ENCODE data around the gene PTPRM.

Gene PTPRM

DNA sequence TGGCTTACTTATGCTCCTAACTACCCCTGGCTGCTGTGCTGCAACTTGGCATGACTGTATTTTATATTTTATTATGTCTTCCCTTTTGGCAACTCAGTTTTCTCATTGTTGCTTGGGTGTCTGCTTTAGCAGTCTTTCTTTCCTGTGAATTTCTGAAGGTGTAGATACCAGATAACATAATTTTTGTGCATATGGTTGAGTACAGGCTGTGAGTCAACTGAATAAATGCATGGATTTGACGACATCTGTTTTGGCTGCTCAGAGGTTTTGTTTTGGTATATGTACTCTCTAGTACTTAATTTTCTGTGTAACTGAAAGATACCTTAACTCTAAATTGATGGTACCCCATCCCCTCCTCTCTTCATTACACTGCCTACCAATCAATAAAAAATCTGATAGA lies 303.1 kb downstream of the PTPRM start:
- no peak for DNase-seq

DNA sequence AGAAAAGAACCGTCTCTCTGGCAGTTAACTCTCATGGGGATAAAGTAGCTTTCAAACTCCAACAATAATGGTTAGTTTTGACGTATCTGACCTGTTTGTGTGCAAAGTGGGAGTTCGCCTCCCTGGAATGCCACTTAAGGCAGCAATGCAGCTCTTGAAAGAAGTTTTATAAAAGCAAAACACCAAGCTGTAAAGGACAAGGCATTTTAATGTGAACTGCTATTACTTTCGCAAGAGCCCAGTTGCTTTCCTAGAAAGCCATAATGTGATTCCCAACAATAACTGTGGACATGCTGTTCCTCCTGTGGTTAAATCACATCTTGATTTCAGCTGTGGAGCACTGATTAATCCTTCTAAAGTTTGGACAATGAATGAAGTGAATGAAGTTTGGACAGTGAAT lies 303.7 kb downstream of the PTPRM start:
- DNase-seq = no peak

DNA sequence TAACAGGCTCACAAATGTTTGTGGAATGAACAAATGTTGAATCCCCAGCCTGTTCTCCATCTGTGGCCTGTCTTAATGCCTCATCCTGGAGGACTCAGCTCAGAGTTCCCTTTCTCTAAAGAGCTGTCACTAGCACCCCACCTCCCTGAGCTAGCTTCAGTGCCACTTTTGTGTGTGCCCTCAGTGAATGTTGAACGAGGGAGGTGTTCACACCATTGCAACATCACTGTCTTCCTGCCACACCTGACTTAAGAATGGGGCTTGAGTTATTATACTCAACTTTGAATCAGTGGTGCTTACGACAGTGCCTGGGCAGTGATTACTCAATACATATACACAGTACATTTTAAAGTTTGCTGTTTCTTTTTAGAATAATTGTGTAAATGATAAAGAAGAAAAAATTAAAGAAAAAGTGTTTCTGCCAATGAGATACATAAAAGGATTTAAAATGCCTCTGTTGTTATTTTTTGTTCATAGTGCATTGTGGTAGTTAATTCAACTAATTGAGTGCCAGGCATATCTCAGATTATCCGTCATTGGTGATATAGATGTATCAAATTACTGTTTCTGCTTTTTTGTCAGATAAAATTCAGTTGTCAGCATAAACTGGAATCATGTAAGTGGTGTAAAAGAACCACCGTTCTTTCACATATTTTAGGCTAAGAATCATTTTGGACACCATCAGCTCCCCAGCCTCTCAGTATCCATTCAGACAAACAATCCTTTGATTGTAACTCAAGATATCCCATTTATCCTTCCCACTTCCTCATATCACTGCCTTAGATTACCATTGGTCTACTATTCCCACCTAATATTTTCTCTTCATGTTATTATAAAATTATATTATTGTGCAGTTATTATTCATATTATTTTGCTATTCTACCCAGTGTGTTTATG lies 304.7 kb downstream of the PTPRM start:
- no peak for DNase-seq

DNA sequence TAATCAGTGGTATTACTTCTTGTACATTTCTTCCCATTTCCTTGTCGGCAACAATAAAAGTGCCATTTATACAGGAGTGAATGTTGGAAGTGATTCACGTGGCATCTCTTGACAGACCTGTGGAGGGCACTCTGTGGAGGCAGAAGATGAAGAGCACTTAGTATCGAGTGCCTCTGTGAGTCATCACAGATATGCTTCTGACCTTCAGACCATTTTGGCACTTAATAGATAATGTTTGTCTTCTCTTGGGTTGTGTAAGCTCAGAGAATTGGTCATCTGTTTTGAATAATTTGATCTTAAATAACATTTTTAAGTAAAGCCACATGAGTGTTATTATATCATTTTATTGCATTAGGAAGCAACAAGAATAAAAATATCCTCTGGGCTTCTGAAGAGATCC lies 305.5 kb downstream of the PTPRM start:
- DNase-seq = no peak

DNA sequence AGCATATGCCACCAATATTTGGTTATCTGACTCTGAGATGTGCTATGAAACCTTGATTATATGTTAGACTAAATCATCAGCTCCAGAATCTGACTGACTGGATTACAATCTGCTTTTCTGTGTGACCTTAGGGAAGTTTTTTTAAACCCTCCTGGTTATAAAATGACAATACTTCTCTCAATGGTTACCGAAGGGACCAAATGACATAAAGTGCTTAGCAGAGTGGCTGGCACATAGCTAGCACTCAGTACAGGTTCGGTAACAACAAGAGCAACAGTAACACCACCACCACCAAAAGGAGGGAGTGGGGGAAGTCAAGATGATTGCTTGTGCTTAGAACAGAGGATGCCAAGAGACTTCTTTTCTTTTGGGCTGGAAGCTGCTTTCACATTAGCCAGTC lies 306.2 kb downstream of the PTPRM start:
- no peak for DNase-seq

DNA sequence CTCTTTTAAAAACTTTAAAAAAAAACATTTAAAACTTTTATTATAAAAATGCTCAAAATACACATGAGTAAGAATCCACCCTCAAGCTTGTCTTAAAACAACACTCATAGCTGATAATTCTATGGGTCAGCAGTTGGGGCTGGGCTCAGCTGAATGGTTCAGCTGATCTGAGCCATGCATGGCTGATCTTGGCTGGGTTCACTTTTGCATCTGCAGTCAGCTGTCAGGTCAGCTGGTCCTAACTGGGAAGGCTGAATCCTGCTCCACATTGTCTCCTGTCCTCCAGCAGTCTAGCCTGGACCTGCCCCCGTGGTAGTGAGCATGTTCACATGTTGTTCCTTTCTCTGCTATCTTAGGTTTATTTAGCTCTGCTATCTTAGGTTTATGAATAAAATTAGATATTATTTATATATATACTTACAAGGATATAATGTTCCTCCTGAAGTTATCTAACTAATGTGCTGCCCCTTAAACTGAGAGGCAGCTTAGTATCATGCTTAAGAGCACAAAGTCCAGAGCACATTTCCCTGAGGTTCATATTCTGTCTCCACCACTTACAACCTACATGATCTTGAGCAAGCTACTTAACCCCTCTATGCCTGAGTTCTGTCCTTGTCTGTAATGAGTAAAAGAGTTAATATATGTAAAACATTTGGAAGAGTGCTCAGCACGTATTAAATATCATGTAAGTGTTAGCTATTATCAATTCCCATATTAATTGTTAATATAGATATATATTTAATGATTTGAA lies 309.4 kb downstream of the PTPRM start:
- no peak for DNase-seq

DNA sequence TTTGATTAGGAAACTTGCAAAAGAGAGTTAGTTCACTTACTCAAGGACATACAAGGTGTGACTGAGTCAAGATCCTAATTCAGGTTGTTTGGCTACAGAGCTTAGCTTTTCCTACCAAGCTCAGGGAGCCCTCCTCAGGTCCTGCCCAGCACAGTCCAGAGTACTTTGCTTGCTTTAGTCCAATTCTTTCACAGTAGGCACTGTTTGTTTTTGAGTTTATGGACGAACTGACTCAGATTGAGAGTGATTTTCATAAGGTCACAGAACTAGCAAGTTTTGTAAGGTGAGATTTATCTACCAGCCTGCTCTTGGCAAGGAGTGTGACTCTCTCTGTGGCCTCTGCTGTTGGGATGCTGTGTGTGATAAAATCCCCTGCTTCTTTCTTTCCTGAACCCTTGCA lies 310.5 kb downstream of the PTPRM start:
- no peak for DNase-seq

DNA sequence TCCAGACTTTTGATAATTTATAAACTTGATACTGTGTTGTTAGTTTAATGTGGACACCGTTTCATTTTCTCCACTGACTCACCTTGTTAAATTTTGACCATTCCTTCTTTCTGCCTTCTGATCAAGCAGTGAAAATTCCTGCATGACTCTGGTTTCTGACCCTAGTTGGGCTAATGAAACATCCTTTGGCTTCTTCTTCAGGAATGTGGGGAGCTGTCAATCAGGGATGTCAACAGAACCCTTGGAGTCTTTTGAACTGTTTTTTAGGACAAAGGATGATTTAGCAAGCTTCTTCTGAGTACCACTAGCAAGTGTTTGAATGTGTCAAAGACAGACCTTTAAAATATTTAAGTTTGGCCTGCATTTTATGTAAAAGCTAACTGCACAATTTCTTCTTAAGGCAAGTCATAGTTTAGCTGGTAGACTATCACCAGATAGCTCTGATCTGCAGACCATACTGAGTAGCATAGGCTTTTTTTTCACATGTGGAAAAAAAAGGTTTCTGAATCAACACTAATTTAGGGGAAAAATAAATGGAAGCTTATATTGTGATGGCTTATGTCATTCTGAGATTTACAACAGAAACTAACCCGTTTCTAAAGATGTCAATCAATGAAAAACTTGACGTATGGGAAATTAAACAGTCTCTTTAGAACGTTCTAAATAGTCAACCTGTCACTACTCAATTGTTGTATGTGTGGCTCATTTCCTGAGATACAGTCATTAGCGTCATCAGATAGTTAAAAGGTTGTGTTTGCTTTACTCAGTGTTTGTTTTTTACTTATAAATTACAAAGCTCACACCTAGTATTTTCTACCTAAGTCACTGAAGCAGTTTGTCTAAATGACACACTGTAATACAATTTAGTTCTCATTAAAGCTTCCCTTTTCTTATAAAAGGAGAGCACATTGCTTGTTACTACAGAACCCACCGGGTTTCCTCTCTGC lies 311.4 kb downstream of the PTPRM start:
- no peak for DNase-seq

DNA sequence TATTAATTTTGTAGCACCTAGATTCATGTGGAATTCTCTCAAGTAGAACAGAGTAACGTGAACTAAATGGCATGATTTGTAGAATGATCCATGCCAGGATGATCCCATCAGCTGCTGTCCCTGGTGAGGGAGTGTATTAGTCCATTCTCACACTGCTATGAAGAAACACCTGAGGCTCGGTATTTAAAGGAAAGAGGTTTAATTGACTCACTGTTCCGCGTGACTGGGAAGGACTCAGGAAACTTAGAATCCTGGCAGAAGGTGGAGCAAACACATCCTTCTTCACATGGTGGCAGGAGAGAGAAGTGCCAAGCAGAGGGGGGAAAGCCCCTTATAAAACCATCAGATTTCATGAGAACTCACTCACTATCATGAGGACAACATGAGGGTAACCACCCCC lies 312.6 kb downstream of the PTPRM start:
- DNase-seq = no peak

DNA sequence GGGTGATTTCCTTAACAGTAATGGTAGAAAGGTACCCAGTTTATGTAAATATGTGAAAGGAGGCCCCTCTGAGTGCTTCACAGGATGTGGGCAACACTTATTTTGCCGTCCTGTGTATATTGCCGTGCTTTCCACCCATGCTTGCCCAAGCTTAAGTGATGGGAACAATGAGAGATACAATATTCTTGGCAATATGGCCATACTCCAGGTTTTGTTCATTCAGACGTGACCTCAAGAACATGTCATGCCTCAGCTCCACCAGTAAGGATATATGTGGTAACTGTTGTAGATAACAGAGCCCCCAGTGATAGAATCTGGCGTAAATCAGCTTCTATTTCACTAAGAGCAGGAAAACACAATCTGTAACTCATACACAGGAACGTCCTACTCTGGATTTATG lies 318.7 kb downstream of the PTPRM start:
- DNase-seq = no peak

DNA sequence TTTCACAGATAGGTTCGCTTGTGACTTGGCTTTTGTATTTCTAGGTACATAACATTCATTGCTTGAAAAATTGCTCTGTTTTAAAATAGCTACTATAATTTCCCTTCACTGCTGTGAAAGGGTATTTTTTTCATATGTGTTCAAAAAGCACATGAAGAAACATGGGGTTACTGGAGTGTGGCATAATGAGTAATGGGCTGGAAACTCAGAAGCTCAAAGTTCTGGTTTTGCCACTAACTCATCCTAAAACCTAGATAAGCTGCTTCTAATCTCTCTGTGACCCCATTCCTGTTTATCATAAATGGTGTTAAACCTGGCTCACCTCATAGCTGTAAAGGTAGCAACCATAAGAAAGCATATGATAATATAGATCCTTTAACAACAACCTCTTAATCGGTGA lies 319.3 kb downstream of the PTPRM start:
- no peak for DNase-seq

DNA sequence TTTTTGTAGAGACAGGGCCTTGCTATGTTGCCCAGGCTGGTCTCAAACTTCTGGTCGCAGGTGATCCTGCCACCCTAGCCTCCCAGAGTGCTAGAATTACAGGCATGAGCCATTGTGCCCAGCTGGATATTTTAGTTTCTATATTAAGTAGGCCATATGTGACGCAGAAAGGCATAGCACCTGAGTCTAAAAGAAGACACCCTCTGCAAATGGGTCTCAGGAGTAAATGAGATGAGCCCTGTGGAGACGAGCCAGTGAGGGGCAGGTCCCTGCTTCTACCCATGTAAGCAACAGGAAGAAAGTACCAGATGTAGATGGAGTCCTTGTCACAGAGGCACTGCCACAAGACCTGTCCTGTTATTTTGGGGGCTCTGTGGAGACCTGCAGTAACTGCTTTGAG lies 322.4 kb downstream of the PTPRM start:
- DNase-seq = no peak

DNA sequence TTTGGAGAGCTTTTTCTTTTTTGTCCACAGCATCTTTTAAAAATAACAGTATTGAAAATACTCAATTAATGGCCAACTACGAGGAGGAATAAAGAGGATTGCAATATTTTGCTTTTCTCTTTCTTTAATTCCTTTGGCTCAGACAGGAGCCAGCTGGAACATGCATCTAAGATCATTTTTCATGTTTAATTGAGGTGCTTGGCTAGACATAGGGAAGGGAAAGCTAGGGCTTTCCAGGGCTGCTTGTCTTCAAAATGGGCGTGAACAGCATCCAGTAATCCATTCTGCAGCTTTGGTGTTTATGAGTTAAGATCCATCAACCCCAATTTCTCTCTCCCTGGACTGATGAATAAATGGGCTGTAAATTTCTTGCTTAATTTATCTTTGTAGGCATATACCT lies 323.0 kb downstream of the PTPRM start:
- no peak for DNase-seq

DNA sequence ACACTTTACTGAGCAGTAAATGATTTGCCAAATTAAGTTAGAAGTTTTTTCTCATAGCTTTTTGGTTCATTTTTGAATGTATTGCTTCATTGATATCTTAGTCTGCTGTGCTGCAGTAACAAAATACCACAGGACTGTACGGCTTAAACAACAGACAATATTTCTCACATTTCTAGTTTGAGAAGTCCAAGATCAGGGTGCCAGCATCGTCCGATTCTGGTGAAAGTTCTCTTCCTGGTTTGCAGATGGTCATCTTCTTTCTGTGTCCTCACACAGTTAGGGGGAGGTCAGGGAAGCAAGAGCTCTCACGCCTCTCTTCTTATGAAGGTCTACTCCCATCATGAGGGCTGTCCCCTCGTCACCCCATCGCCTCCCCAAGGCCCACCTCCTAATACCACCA lies 325.4 kb downstream of the PTPRM start:
- no peak for DNase-seq

DNA sequence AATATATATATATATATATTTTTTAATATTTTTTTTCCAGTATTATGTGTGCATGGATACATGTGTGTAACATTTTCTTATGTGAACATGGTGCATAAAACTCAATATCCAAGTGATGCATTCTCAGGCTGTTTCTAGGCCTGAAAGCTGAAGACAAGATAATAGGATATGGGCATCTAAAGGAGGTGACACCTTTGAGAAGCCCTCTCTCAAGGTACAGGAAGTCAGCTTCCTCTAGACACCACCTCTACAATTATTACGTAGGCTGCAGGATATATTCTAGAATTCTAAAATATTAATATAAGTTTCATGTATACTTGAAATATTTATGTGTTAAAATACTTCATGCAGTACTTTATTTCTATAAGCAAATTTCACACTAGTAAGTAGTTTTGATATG lies 327.5 kb downstream of the PTPRM start:
- no peak for DNase-seq

DNA sequence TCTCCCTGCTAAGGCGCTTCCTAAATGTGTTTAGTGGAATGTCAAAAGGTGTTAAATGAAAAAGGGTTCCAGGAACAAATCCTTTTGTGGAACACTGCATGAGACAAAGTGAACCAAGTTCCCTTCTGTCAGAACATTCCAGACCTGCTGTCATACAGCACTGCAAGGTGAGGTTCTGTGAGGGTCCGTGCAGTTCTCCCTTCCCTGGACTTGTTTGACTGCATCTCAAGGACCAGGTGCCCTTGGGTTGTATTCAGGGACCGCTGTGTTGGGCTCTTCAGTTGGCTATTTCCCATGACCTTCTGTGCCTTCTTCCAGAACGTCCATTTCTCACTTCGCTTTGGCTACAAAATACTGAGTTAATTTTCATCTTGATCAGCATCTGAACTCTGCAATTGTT lies 328.2 kb downstream of the PTPRM start:
- no peak for DNase-seq

DNA sequence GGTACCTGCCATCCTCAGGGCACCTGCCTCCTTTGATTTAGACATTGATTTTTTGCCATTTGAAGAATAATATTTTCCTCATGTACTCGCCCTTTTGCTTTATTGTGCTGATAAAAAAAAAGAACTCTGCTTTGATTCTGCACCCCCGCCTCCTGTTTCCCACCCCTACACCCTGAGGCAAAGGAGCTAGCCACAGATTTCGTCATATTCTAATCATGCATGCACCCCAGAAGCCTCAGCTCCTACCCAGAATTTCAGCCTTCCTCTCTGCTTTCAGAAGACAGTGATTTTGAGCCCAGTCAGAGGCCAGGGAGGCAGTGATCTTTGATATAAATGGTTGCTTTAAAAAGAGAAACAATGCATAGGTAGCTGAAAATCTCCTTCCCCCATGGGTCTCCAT lies 329.0 kb downstream of the PTPRM start:
- DNase-seq = no peak

DNA sequence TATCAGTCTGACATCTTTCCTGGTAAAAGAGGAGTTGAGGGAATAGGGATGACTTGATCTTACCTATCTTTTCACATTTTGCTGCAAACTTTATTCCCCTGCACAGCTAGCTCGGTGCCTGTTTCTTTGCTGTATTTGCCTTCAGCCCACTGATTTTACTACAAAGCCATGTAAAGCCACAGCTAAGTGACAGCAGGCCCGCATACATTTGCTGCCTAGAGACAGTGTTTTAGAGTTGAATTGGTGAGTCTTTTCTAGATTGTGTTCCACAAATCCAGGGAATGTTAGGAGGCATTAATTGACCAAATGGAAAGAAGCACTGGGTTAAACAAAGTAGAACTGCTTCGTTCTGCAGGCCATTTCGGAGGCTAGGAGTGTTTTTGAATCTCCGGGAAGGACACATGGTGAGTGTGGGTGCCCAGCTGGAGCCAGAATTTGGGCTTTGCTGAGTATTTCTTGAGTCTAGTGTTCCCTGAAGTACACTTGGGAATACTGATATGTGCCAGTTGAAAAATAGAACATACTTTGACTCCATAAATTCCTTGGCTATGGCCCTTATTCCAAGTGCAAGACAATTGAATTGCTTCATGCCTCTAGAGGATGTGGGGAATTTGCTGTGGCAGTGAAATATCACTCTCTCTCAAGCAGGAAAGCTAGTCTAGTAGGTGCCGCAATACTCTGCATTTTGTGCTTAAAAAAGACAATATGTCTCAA lies 329.8 kb downstream of the PTPRM start:
- no peak for DNase-seq

DNA sequence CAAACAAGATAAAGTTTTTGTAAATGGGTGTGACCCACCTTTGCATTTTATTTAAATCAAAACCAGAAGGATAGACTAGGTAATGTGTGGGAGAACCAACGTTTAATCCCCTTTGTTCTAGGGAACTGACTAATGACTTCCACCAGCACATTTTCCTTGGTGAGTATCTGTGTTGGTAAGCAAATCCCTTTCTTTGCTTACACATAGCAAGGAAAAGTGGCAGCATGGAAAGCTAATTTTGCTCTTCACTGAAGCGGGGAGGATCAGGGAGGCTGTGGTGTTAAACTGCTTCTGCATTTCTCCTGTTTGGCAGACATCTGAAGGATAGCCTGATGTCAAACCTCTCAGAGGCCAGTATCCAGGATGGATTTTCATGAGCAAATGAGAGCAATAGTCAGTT lies 331.1 kb downstream of the PTPRM start:
- no peak for DNase-seq

DNA sequence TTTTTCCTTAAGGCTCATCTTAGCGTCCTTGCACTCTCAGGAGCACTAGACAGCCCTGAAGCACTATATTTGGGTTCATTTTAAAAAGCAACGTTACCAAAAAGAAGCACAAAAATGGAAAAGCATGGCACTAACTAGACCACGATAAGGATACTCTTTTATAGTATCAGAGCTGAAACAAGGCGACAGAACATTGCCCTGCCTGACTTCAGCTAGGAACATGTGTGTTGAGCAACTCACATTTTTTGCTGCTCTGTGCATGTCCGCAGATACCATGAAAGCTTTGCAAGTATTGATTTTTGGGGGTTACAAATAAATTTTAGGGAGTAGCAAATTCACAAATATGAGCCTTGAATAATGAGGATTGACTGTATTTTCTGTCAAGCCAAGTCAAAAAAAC lies 332.0 kb downstream of the PTPRM start:
- DNase-seq = no peak

DNA sequence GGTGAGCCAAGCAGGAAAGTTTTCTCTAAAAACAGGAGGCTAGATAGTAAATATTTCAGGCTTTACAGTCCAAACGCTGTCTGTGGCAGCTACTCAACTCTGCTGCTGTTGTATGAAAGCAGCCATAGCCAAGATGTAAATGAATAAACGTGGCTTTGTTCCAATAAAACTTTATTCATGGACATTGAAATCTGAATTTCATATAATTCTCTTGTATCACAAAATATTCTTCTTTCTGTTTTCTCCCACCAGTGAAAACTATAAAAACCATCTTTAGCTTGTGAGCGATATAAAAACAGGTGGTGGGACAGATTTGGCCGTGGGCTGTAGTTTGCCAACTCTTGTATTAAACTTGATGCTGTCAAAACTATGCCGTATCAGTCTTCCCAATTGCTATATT lies 333.0 kb downstream of the PTPRM start:
- no peak for DNase-seq

DNA sequence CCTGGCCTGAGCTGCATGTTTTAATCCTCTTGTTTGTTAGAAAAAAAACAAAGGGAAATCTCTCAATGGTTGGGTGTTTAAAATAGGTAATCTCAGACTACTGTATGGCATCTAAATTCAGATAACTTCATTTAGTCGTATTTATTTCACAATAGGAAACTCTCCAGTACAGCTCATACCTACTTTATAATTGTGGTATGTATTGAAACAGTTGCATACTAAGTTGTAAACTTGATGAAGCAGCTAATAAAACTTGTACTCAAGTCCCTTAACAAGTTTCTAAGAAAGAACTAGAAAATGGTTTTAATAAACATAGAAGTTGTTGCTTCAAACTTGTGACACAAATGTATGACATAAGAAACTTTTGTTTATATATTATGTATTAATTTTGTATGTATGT lies 334.5 kb downstream of the PTPRM start:
- DNase-seq = no peak

DNA sequence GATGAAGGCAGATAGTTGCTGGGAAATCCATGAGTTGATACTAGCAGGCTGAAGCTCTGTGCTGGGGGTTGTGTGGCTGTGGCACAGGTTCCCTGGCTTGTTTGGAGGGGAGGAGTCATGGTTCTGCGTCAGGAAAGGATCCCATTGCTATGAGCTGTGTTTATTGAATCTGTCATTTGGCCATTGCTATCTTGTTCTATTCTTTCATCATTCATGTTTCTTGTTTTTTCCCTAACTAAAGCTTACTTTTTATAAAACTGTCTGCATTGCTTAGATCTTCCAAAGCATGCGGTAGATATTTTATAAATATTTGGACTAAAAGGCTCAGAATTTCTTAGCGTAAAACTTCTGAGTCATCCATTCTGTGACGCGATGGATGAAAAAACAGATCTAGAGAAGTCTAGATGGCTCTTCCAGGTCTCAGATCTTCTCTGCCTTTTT lies 335.3 kb downstream of the PTPRM start:
- no peak for DNase-seq
